Neural cell (in vitro differentiated cells): ENCODE results near the gene DDOST.

Experiments used
- POLR2AphosphoS5 ChIP-seq: IDR thresholded peaks from 2 replicates; pipeline ENCODE4 v1.6.1; 2012
- RAD21 ChIP-seq: fragments of 450-650 bp; conservative IDR thresholded peaks from 2 replicates; pipeline ENCODE4 v1.6.1; 2014; ENCODE audit warnings: antibody characterized with exemption, mild to moderate bottlenecking, moderate library complexity
- SMC3 ChIP-seq: fragments of 450-650 bp; conservative IDR thresholded peaks from 2 replicates; pipeline ENCODE4 v1.6.1; 2014; ENCODE audit warnings: antibody characterized with exemption, mild to moderate bottlenecking, moderate library complexity; ENCODE audit not compliant: poor library complexity
- TAF1 ChIP-seq: IDR thresholded peaks from 2 replicates; pipeline ENCODE4 v1.6.1; 2012; ENCODE audit warnings: low read depth
- TF ChIP-seq, protein P1 (sequence below): fragments of 450-650 bp; IDR thresholded peaks from 2 replicates; pipeline ENCODE4 v1.5.1; 2014; ENCODE audit warnings: antibody characterized with exemption, mild to moderate bottlenecking, moderate library complexity; ENCODE audit not compliant: poor library complexity, severe bottlenecking

DNA sequence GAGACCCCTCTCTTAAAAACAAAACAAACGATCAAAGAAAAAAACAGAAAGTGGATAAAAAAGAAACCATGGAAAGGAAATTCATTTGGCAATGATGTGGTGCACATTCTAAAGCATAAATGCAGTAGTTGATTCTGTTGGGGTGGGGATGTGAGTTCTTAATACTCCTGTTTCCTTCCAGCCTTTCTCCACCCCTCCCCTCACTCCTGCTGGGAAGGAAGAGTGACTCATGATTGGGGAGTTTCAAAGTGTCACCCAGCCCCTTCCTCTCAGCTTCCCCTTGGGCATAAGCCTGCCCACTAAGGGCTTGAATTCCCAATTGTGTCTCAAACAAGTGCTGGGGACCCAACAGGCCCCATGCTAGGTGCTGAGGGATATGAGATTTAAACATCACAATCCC lies 34.6 kb downstream of the DDOST start:
- no peak for TF ChIP-seq POLR2AphosphoS5
- no peak for TF ChIP-seq RAD21
- no peak for TF ChIP-seq TAF1
- TF ChIP-seq, protein P1, sequence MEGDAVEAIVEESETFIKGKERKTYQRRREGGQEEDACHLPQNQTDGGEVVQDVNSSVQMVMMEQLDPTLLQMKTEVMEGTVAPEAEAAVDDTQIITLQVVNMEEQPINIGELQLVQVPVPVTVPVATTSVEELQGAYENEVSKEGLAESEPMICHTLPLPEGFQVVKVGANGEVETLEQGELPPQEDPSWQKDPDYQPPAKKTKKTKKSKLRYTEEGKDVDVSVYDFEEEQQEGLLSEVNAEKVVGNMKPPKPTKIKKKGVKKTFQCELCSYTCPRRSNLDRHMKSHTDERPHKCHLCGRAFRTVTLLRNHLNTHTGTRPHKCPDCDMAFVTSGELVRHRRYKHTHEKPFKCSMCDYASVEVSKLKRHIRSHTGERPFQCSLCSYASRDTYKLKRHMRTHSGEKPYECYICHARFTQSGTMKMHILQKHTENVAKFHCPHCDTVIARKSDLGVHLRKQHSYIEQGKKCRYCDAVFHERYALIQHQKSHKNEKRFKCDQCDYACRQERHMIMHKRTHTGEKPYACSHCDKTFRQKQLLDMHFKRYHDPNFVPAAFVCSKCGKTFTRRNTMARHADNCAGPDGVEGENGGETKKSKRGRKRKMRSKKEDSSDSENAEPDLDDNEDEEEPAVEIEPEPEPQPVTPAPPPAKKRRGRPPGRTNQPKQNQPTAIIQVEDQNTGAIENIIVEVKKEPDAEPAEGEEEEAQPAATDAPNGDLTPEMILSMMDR, result no peak
- no peak for TF ChIP-seq SMC3
